Psoas muscle (tissue), 8 donors: ENCODE results near the gene ANO9. TPM values are rescaled to one million over a fixed set of nuclear protein-coding genes. Genes with fewer than 3 reads are reported as not detected.

ENCODE experiments used
- ATAC-seq, 4 donors: fragments of 200-7000 bp; cut with Tn5 transposase; one replicate each; pipeline ENCODE4 v1.9.1; 2020; ENCODE audit warnings: moderate library complexity in 3 of 4, mild to moderate bottlenecking in 2 of 4
- DNase-seq, 2 donors: peaks; one replicate each; pipeline ENCODE4 v3.0.0-alpha.2; 2020
- H3K27ac ChIP-seq: fragments of 200-600 bp; one replicate; pipeline ENCODE4 v1.8.0; 2022
- H3K27me3 ChIP-seq, 3 donors: fragments of 200-600 bp in 1 of 3; one replicate each; pipeline versions ENCODE4 v1.6.1 to v1.8.0; 2013 to 2022; ENCODE audit warnings: low read length in 2 of 3, mild to moderate bottlenecking in 2 of 3, moderate library complexity in 1 of 3; ENCODE audit not compliant: insufficient read depth in 3 of 3
- H3K36me3 ChIP-seq, 2 donors: fragments of 200-600 bp in 1 of 2; one replicate each; pipeline versions ENCODE4 v1.6.1 to v1.8.0; 2013 to 2022; ENCODE audit warnings: low read depth in 1 of 2, mild to moderate bottlenecking in 1 of 2, moderate library complexity in 1 of 2; ENCODE audit not compliant: insufficient read depth in 1 of 2
- H3K4me1 ChIP-seq: fragments of 200-600 bp; one replicate; pipeline ENCODE4 v1.8.0; 2022
- H3K4me3 ChIP-seq: fragments of 200-600 bp; one replicate; pipeline ENCODE4 v1.8.0; 2022; ENCODE audit warnings: mild to moderate bottlenecking
- H3K9me3 ChIP-seq: fragments of 200-600 bp; one replicate; pipeline ENCODE4 v1.8.0; 2022
- CTCF ChIP-seq: fragments of 200-600 bp; IDR thresholded peaks from one replicate; pipeline ENCODE4 v1.8.0; 2022; ENCODE audit warnings: antibody characterized with exemption
- WGBS, 3 donors: extraction: QIAGEN DNeasy Blood & Tissue Kit; methylation state at CpG; one replicate each; pipeline versions ENCODE4 v1.1.6 to v1.1.7; 2013; 5-methylcytosine and 5-hydroxymethylcytosine counted together
- intact Hi-C, 2 donors: fragments of 100-400 bp; cut with DNase I; formaldehyde crosslinking; loops; one replicate each; pipeline versions ENCODE4 v1.11.0 to v1.14.2; 2022
- polyA plus RNA-seq, 3 donors: library from polyadenylated mRNA; stranded (reverse); fragments of 200-250 nt; gene quantifications; one replicate each; pipeline ENCODE4 v1.2.3, GENCODE V29; 2013
- total RNA-seq, 4 donors: library from RNA; stranded (reverse); fragmentation: NEBNext Ultra II Directional in 2 of 4; extraction: Animal tissue kit (Norgen Biotek cat#: 25700) in 2 of 4; gene quantifications; one replicate each; pipeline versions ENCODE4 v1.2.1 to v1.2.4, GENCODE V29; 2021 to 2023
- donor health status: healthy with polysubstance abuse.
- donor health status: DM: no; HTN: no; CAD: no; lungs with moderate emphysema.
- donor health status: Bipolar disorder and iron deficiency.
- donor health status: healthy.
- donor health status: DM: yes; HTN: yes; CAD: no.
- donor health status: DM: no; HTN: no; CAD: no.
- donor health status: DM: no; HTN: no; CAD: no.
- donor health status: DM: yes; HTN: yes; CAD: no.

ANO9 gene
- total and polyA plus RNA-seq, 7 donors = 0.09 to 0.59 (median 0.13) TPM; not detected in 1

DNA sequence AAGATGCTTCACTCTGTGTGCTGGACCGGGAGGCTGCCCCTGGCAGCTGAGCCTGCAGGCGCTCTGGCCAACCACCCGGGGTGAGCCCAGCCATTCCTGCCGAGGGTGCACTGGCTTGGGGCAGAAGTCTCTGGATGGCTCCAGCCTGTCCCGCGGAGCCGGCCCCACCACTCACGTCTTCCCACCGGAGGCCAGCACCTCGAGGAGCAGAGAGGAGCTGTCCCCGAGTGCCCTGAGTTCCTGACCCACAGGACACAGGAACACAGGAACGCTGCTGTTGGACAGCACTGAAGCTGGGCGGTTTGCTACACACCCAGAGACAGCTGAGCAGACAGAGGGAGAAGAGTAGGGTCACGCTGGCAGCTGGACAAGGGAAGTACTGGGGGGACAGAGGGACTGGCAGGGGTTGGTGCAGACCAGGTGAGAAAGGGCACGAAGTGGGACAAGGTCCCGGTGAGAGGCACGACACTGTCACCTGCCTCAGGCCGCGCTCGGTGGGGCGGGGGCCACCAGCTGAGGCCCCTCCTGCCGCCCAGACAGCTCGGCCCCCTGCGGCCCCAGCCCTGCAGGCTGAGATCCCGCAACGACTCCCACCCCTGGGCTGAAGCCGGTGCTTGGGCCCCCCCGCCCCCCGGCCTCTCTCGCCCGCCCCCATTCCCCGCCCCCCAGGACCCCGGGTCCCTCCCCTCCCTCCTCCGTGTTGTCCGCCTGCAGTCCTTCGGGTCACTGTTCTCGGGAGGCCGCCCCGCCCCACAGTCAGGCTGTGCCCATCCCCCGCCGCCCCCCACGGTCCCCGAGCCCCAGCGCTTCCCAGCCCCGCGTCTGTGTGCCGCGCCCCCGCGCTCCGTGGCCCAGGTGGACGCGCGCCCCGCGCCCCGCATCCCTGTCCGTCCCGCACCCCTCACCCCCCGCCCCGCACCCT, 73.1 kb downstream of the ANO9 start:
- DNase-seq (peak in 1 of 2 donors; percentile 41), ATAC-seq (no peak)
- intact Hi-C loops = no loop called here
- H3K4me3 ChIP-seq = peak overlapping the region; percentile 2
- 2 to 3% (median 2%) methylated on average over 23 to 60 of the region's 61 CpGs for WGBS, 3 donors
- TF ChIP-seq CTCF = no peak
- H3K27ac ChIP-seq = no peak overlapping the region
- peaks cover 0 to 69% (median 29%) of the 10 kb centered on the region in 3 donors for H3K27me3 ChIP-seq
- H3K36me3 ChIP-seq = no peaks in the 10 kb centered on the region
- H3K4me1 ChIP-seq = no peaks in the 10 kb centered on the region
- no peaks in the 10 kb centered on the region for H3K9me3 ChIP-seq

GRCh38 chr11:367956-368413, 73.8 kb downstream of the ANO9 start:
- Histone ChIP-seq H3K36me3 (no peaks in the 10 kb centered on the region), H3K27me3 (peaks cover 0 to 69% (median 26%) of the 10 kb centered on the region in 3 donors), H3K9me3 (no peaks in the 10 kb centered on the region), H3K4me1 (no peaks in the 10 kb centered on the region), H3K4me3 (no peak overlapping the region), H3K27ac (no peak overlapping the region)
- no peak for TF ChIP-seq CTCF
- intact Hi-C loops = no loop called here
- WGBS, 3 donors = 21 to 27% (median 27%) methylated on average over 7 of the region's 7 CpGs
- no peak for ATAC-seq
- no peak for DNase-seq

Other genes starting within 250 kb of the ANO9 start
- not detected for gene SCGB1C1, start 248.9 kb downstream of the ANO9 start, total RNA-seq
- gene SCGB1C1, start 248.9 kb downstream of the ANO9 start, polyA plus RNA-seq = not detected
- gene BET1L, start 234.6 kb downstream of the ANO9 start, total RNA-seq = 10 to 100 TPM; 11.8 to 27.7 (median 20.2) TPM
- 10 to 100 TPM; 12.1 to 19.9 (median 18.0) TPM for gene BET1L, start 234.6 kb downstream of the ANO9 start, polyA plus RNA-seq
- 10 to 100 TPM; 34.4 to 54.8 (median 37.9) TPM for gene RIC8A, start 234.3 kb downstream of the ANO9 start, total RNA-seq
- gene RIC8A, start 234.3 kb downstream of the ANO9 start, polyA plus RNA-seq = 10 to 100 TPM; 30.2 to 66.9 (median 57.8) TPM
- gene SIRT3, start 205.7 kb downstream of the ANO9 start, total RNA-seq = 10 to 100 TPM; 15.0 to 23.2 (median 16.7) TPM
- gene SIRT3, start 205.7 kb downstream of the ANO9 start, polyA plus RNA-seq = 10 to 100 TPM; 10.4 to 14.7 (median 12.3) TPM
- 100 to 1,000 TPM; 108 to 190 (median 149) TPM for gene PSMD13, start 205.0 kb downstream of the ANO9 start, total RNA-seq
- gene PSMD13, start 205.0 kb downstream of the ANO9 start, polyA plus RNA-seq = 100 to 1,000 TPM; 171 to 265 (median 258) TPM
- under 1 TPM in 2 of 4 donors, not detected in 2; 0.10 to 0.17 TPM for gene NLRP6, start 163.6 kb downstream of the ANO9 start, total RNA-seq
- gene NLRP6, start 163.6 kb downstream of the ANO9 start, polyA plus RNA-seq = under 1 TPM in 2 of 3 donors, not detected in 1; 0.03 to 0.04 TPM
- gene PGGHG, start 152.9 kb downstream of the ANO9 start, total RNA-seq = 1 to 10 TPM; 2.9 to 5.1 (median 3.9) TPM
- gene PGGHG, start 152.9 kb downstream of the ANO9 start, polyA plus RNA-seq = 1 to 10 TPM; 2.7 to 8.6 (median 4.0) TPM
- gene IFITM5, start 142.5 kb downstream of the ANO9 start, total RNA-seq = not detected
- not detected for gene IFITM5, start 142.5 kb downstream of the ANO9 start, polyA plus RNA-seq
- gene IFITM2, start 134.2 kb downstream of the ANO9 start, total RNA-seq = 100 to 1,000 TPM; 131 to 161 (median 136) TPM
- 100 to 1,000 TPM; 109 to 371 (median 181) TPM for gene IFITM2, start 134.2 kb downstream of the ANO9 start, polyA plus RNA-seq
- gene IFITM1, start 128.0 kb downstream of the ANO9 start, total RNA-seq = 100 to 1,000 TPM in 1 of 4 donors, 10 to 100 TPM in 3; 44.0 to 105 (median 71.3) TPM
- gene IFITM1, start 128.0 kb downstream of the ANO9 start, polyA plus RNA-seq = 100 to 1,000 TPM in 1 of 3 donors, 10 to 100 TPM in 2; 39.7 to 107 (median 69.7) TPM
- 100 to 1,000 TPM; 136 to 234 (median 202) TPM for gene IFITM3, start 121.2 kb downstream of the ANO9 start, total RNA-seq
- 100 to 1,000 TPM; 186 to 557 (median 260) TPM for gene IFITM3, start 121.2 kb downstream of the ANO9 start, polyA plus RNA-seq
- gene B4GALNT4, start 72.5 kb downstream of the ANO9 start, total RNA-seq = under 1 TPM in 3 of 4 donors, not detected in 1; 0.06 to 0.12 (median 0.06) TPM
- gene B4GALNT4, start 72.5 kb downstream of the ANO9 start, polyA plus RNA-seq = under 1 TPM; 0.04 to 0.27 (median 0.05) TPM
- under 1 TPM in 3 of 4 donors, not detected in 1; 0.15 to 0.75 (median 0.25) TPM for gene PKP3, start 47.8 kb downstream of the ANO9 start, total RNA-seq
- gene PKP3, start 47.8 kb downstream of the ANO9 start, polyA plus RNA-seq = under 1 TPM in 2 of 3 donors, not detected in 1; 0.10 to 0.13 TPM
- 10 to 100 TPM in 3 of 4 donors, 1 to 10 TPM in 1; 9.9 to 15.9 (median 10.8) TPM for gene SIGIRR, start 27.0 kb downstream of the ANO9 start, total RNA-seq
- 10 to 100 TPM; 19.2 to 28.1 (median 20.3) TPM for gene SIGIRR, start 27.0 kb downstream of the ANO9 start, polyA plus RNA-seq
- gene PTDSS2, start 8.3 kb upstream of the ANO9 start, total RNA-seq = 10 to 100 TPM; 15.8 to 21.1 (median 20.3) TPM
- 10 to 100 TPM; 11.8 to 26.0 (median 15.4) TPM for gene PTDSS2, start 8.3 kb upstream of the ANO9 start, polyA plus RNA-seq
- 100 to 1,000 TPM; 103 to 145 (median 113) TPM for gene RNH1, start 65.2 kb upstream of the ANO9 start, total RNA-seq
- 100 to 1,000 TPM; 105 to 181 (median 105) TPM for gene RNH1, start 65.2 kb upstream of the ANO9 start, polyA plus RNA-seq
- 10 to 100 TPM; 43.6 to 74.7 (median 53.9) TPM for gene HRAS, start 93.6 kb upstream of the ANO9 start, total RNA-seq
- gene HRAS, start 93.6 kb upstream of the ANO9 start, polyA plus RNA-seq = 10 to 100 TPM; 53.9 to 76.2 (median 66.3) TPM
- under 1 TPM; 0.30 to 0.84 (median 0.55) TPM for gene LRRC56, start 95.5 kb upstream of the ANO9 start, total RNA-seq
- under 1 TPM in 2 of 3 donors, not detected in 1; 0.39 to 0.61 TPM for gene LRRC56, start 95.5 kb upstream of the ANO9 start, polyA plus RNA-seq
- under 1 TPM in 2 of 4 donors, not detected in 2; 0.25 to 0.27 TPM for gene LMNTD2, start 118.7 kb upstream of the ANO9 start, total RNA-seq
- under 1 TPM; 0.04 to 0.12 (median 0.09) TPM for gene LMNTD2, start 118.7 kb upstream of the ANO9 start, polyA plus RNA-seq
- 1 to 10 TPM in 1 of 4 donors, under 1 TPM in 2, not detected in 1; 0.78 to 1.2 (median 0.84) TPM for gene RASSF7, start 119.0 kb upstream of the ANO9 start, total RNA-seq
- gene RASSF7, start 119.0 kb upstream of the ANO9 start, polyA plus RNA-seq = 1 to 10 TPM in 1 of 3 donors, under 1 TPM in 2; 0.65 to 1.4 (median 1.00) TPM
- gene PHRF1, start 134.5 kb upstream of the ANO9 start, total RNA-seq = 10 to 100 TPM; 19.8 to 31.2 (median 25.0) TPM
- gene PHRF1, start 134.5 kb upstream of the ANO9 start, polyA plus RNA-seq = 10 to 100 TPM; 11.7 to 19.5 (median 13.5) TPM
- gene IRF7, start 173.9 kb upstream of the ANO9 start, total RNA-seq = 10 to 100 TPM in 3 of 4 donors, 1 to 10 TPM in 1; 7.5 to 23.1 (median 15.2) TPM
- 10 to 100 TPM in 2 of 3 donors, 1 to 10 TPM in 1; 9.4 to 13.2 (median 12.9) TPM for gene IRF7, start 173.9 kb upstream of the ANO9 start, polyA plus RNA-seq
- under 1 TPM in 1 of 4 donors, not detected in 3; 0.20 TPM for gene CDHR5, start 182.9 kb upstream of the ANO9 start, total RNA-seq
- gene CDHR5, start 182.9 kb upstream of the ANO9 start, polyA plus RNA-seq = under 1 TPM in 2 of 3 donors, not detected in 1; 0.07 to 0.34 TPM
- gene SCT, start 185.2 kb upstream of the ANO9 start, total RNA-seq = 1 to 10 TPM in 2 of 4 donors, under 1 TPM in 1, not detected in 1; 0.89 to 4.8 (median 1.8) TPM
- under 1 TPM in 1 of 3 donors, not detected in 2; 0.44 TPM for gene SCT, start 185.2 kb upstream of the ANO9 start, polyA plus RNA-seq
- gene DRD4, start 195.3 kb upstream of the ANO9 start, total RNA-seq = 1 to 10 TPM in 2 of 4 donors, under 1 TPM in 1, not detected in 1; 0.55 to 1.2 (median 1.1) TPM
- under 1 TPM in 2 of 3 donors, not detected in 1; 0.14 to 0.18 TPM for gene DRD4, start 195.3 kb upstream of the ANO9 start, polyA plus RNA-seq